GM12878 (cell line): ENCODE data around the gene IER2. TPM values are rescaled to one million over a fixed set of nuclear protein-coding genes. Genes with fewer than 3 reads are reported as not detected.

Experiments used
- ATAC-seq: fragments of 200-7000 bp; cut with Tn5 transposase; 3 replicates; pipeline ENCODE4 v1.9.1; 2020; ENCODE audit warnings: mild to moderate bottlenecking, moderate library complexity
- BruUV-seq: library from RNA; stranded (reverse); fragments of 400-500 nt; replicated peaks from 2 replicates; lab custom pipeline; 2021; lab: Mats Ljungman, UMichigan
- CTCF ChIA-PET: fragments of 300-600 bp; sonication (Branson Sonifier 250); formaldehyde crosslinking; extraction: SDS; loops from one replicate; lab custom pipeline; 2021; ENCODE audit warnings: inconsistent platforms; lab: Yijun Ruan, JAX
- POLR2A ChIA-PET: fragments of 350-600 bp; formaldehyde crosslinking; extraction: SDS; loops from one replicate; lab custom pipeline; 2021; ENCODE audit warnings: inconsistent platforms; lab: Charles Lee
- RAD21 ChIA-PET: fragments of 300-600 bp; sonication (Branson Sonifier 250); formaldehyde crosslinking; loops from one replicate; lab custom pipeline; 2023; ENCODE audit warnings: antibody characterized with exemption; ENCODE audit not compliant: unreplicated experiment; lab: Charles Lee
- SMC1A ChIA-PET: fragments of 300-600 bp; sonication (Branson Sonifier 250); formaldehyde crosslinking; loops from one replicate; lab custom pipeline; 2023; ENCODE audit not compliant: unreplicated experiment, uncharacterized antibody; lab: Charles Lee
- DNase-seq: peaks from one replicate; pipeline ENCODE4 v3.0.0-alpha.2; 2011; ENCODE audit warnings: low read depth, low spot score
- FAIRE-seq: peaks from 3 replicates; lab custom pipeline; 2011; peaks lifted over from hg19 to GRCh38; lab: Jason Lieb, UNC
- H2AFZ ChIP-seq: 2 replicates; pipeline ENCODE4 v1.6.0; 2011; ENCODE audit warnings: low read depth, low read length, control low read depth; ENCODE audit not compliant: control insufficient read depth
- H3K27ac ChIP-seq: 2 replicates; pipeline ENCODE4 v1.5.1; 2011; ENCODE audit warnings: control low read depth; ENCODE audit not compliant: control insufficient read depth, insufficient read depth
- H3K27me3 ChIP-seq, 2 experiments: replicated peaks in 1 of 2; 2 replicates each; pipeline versions ENCODE4 v1.6.0 to v1.6.1; 2011; ENCODE audit warnings: low read length in 1 of 2; ENCODE audit not compliant: control insufficient read depth in 2 of 2, insufficient read depth in 2 of 2
- H3K36me3 ChIP-seq, 2 experiments: 2 replicates each; pipeline ENCODE4 v1.5.1; 2011; ENCODE audit warnings: low read length in 1 of 2; ENCODE audit not compliant: control insufficient read depth in 2 of 2, insufficient read depth in 2 of 2
- H3K4me1 ChIP-seq: 2 replicates; pipeline ENCODE4 v1.6.1; 2011; ENCODE audit warnings: mild to moderate bottlenecking, low read length, moderate library complexity, mixed read lengths; ENCODE audit not compliant: control insufficient read depth, insufficient read depth
- H3K4me2 ChIP-seq: 2 replicates; pipeline ENCODE4 v1.6.0; 2011; ENCODE audit warnings: control low read depth; ENCODE audit not compliant: control insufficient read depth, insufficient read depth
- H3K4me3 ChIP-seq: fragments of 200-600 bp; sonication (generic); 2 replicates; pipeline ENCODE4 v1.5.1; 2016
- H3K79me2 ChIP-seq: 2 replicates; pipeline ENCODE4 v1.6.0; 2011; ENCODE audit warnings: low read length; ENCODE audit not compliant: control insufficient read depth, insufficient read depth
- H3K9ac ChIP-seq: 2 replicates; pipeline ENCODE4 v1.8.0; 2011; ENCODE audit warnings: low read length, control low read depth, mixed read lengths; ENCODE audit not compliant: control insufficient read depth, insufficient read depth
- H3K9me3 ChIP-seq: replicated peaks from 3 replicates; pipeline ENCODE4 v1.5.1; 2011; ENCODE audit warnings: mild to moderate bottlenecking, low read length; ENCODE audit not compliant: control insufficient read depth, insufficient read depth
- H4K20me1 ChIP-seq: 2 replicates; pipeline ENCODE4 v1.6.0; 2011; ENCODE audit not compliant: control insufficient read depth, insufficient read depth
- ATF7 ChIP-seq: fragments of 450-650 bp; IDR thresholded peaks from 2 replicates; pipeline ENCODE4 v1.6.1; 2016; ENCODE audit warnings: low read depth, mild to moderate bottlenecking
- BHLHE40 ChIP-seq, 2 experiments: fragments of 450-650 bp in 1 of 2; IDR thresholded peaks; 2 replicates each; pipeline ENCODE4 v1.6.1; 2011 to 2017; ENCODE audit warnings: low read depth in 2 of 2, borderline replicate concordance in 1 of 2, improper control_type of control experiment in 1 of 2, low read length in 1 of 2, mild to moderate bottlenecking in 1 of 2
- DPF2 ChIP-seq: fragments of 450-650 bp; IDR thresholded peaks from 2 replicates; pipeline ENCODE4 v1.6.1; 2017; ENCODE audit warnings: mild to moderate bottlenecking
- FOS ChIP-seq: IDR thresholded peaks from 3 replicates; pipeline ENCODE4 v1.6.1; 2011; ENCODE audit warnings: borderline replicate concordance; ENCODE audit not compliant: insufficient read length; ENCODE audit errors: extremely low read depth
- HDAC6 ChIP-seq: fragments of 200-600 bp; sonication (generic); IDR thresholded peaks from one replicate; pipeline ENCODE4 v1.8.0; 2017; ENCODE audit warnings: antibody characterized with exemption; ENCODE audit not compliant: unreplicated experiment
- HSF1 ChIP-seq: fragments of 150-350 bp; IDR thresholded peaks from 2 replicates; pipeline ENCODE4 v1.6.1; 2014; ENCODE audit warnings: mild to moderate bottlenecking, low read depth, low read length
- IRF3 ChIP-seq: fragments of 450-650 bp; IDR thresholded peaks from 2 replicates; pipeline ENCODE4 v1.6.1; 2014; ENCODE audit warnings: mild to moderate bottlenecking
- PAX8 ChIP-seq: fragments of 450-650 bp; IDR thresholded peaks from 2 replicates; pipeline ENCODE4 v1.6.1; 2017; ENCODE audit warnings: mild to moderate bottlenecking, moderate library complexity
- SREBF2 ChIP-seq: IDR thresholded peaks from 2 replicates; pipeline ENCODE4 v1.6.1; 2012; ENCODE audit warnings: mild to moderate bottlenecking, low read length
- TCF12 ChIP-seq: IDR thresholded peaks from 2 replicates; pipeline ENCODE4 v1.6.1; 2011; ENCODE audit warnings: low read depth, mild to moderate bottlenecking, low read length
- USF2 ChIP-seq: IDR thresholded peaks from 2 replicates; pipeline ENCODE4 v1.6.1; 2011; ENCODE audit warnings: low read depth, low read length, improper control_type of control experiment, borderline replicate concordance
- ZBTB11 ChIP-seq: fragments of 450-650 bp; formaldehyde crosslinking; IDR thresholded peaks from 2 replicates; pipeline ENCODE4 v1.5.0; 2022; ENCODE audit warnings: mild to moderate bottlenecking, missing genetic modification characterization
- WGBS: methylation state at CpG from one replicate; pipeline ENCODE4 v1.1.6; 2016; ENCODE audit warnings: low lambda C conversion rate; ENCODE audit not compliant: insufficient replicate concordance, insufficient coverage; ENCODE audit errors: missing lambda C conversion rate; 5-methylcytosine and 5-hydroxymethylcytosine counted together
- in situ Hi-C: fragments of 300-500 bp; cut with MboI; formaldehyde crosslinking; loops from 9 replicates; pipeline ENCODE4 v1.14.3; 2018; ENCODE audit warnings: mixed read lengths
- intact Hi-C: fragments of 100-400 bp; cut with micrococcal nuclease; formaldehyde crosslinking; loops from one replicate; pipeline ENCODE4 v1.14.2; 2022; ENCODE audit not compliant: unreplicated experiment
- polyA plus RNA-seq, 11 experiments: library from polyadenylated mRNA; depleted of rRNA in 4 of 11; unstranded in 6 of 11; stranded (reverse) in 5 of 11; fragments of >200 nt; fragmentation: Nextera tagmentation in 4 of 11; fragmentation: Illumina TruSeq in 1 of 11; extraction: Ambion mirVana in 4 of 11; extraction: Trizol in 1 of 11; gene quantifications; 1 replicate in 1 of 11; 2 replicates in 10 of 11; pipeline versions ENCODE4 v1.2.1 to v1.2.3, GENCODE V29; 2011 to 2016; ENCODE audit warnings: inconsistent platforms in 2 of 11, missing spikeins in 2 of 11, low read depth in 1 of 11
- total RNA-seq, 4 experiments: library from RNA; depleted of rRNA in 3 of 4; stranded (reverse); fragments of >200 nt in 3 of 4; fragmentation: Illumina TruSeq in 1 of 4; extraction: Trizol in 1 of 4; gene quantifications; 2 replicates each; pipeline versions ENCODE4 v1.2.1 to v1.2.3, GENCODE V29; 2013 to 2021

IER2 gene
- total and polyA plus RNA-seq, 10 of the 15 experiments (the other 5 are each of a cell fraction or from before 2014, with no cell fraction given): 2.8 to 94.5 (median 24.9) TPM

DNA sequence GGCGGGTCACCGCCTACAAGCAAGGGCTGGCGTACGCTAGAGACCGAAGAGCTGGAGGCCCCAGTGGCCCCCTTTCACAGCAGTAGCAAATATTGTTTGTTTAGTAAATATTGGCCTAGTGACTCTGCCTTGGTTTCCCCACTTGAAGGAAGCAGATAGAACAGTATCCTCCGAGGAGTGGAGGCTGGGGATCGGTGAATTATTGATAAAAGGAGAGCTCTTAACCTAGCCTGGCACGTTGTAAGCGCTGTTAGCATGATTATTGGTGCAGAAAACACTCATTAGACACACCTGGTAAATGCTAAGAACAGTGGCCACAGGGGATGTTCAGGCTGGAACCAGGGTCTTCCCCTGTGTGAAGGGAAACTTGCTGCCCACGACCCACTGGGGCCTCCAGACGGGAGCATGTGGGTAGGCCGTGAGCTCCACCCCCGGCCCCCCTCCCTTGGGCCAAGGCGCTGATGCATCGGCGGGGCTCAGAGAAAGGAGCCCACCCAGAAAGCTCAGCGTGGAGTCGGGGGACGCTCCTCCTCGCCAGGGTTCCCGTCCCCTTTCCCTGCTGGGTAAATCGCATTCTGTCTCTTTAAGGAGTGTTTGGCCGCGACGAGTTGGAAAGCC lies 2.3 kb downstream of the IER2 start (continued):
- peak; percentile 67; the same call in 1 of the 2 replicates for TF ChIP-seq TCF12
- no peak for TF ChIP-seq PAX8

GRCh38 chr19:13152974-13153568 lies 2.9 kb downstream of the IER2 start:
- Histone ChIP-seq H3K36me3 (no peaks in the 10 kb centered on the region; a peak in 2 of 4 replicates), H3K27ac (peak overlapping the region; percentile 95), H3K27me3 (no peaks in the 10 kb centered on the region), H3K9ac (peak overlapping the region; percentile 90), H4K20me1 (no peaks in the 10 kb centered on the region), H3K4me1 (peaks cover 21% of the 10 kb centered on the region), H3K4me2 (peak overlapping the region; percentile 92; the same call in 1 of the 2 replicates), H2AFZ (no peak overlapping the region), H3K4me3 (peak overlapping the region; percentile 99), H3K9me3 (no peaks in the 10 kb centered on the region), H3K79me2 (peaks cover 47% of the 10 kb centered on the region)
- WGBS: 1% methylated on average over 55 of the region's 59 CpGs
- intact Hi-C loops (loop anchor here (1.0 to 10.0 kb wide), 4 partner anchors 51 to 852 kb away; partner anchors contain the start of genes LYL1 and RFX1), in situ Hi-C loops (loop anchor here (10.0 to 25.0 kb wide), 3 partner anchors 692 to 1566 kb away; partner anchors contain the start of genes ACP5 and ZNF627)
- RAD21 ChIA-PET: interaction anchor here (0.6 to 2.2 kb wide), 9 partner anchors 10 to 368 kb away, joined by 3 to 21 read pairs (median 4); partner anchors contain the start of genes NACC1 and TRMT1
- POLR2A ChIA-PET: interaction anchor here (0.5 to 2.2 kb wide), 9 partner anchors 10 to 708 kb away, joined by 3 to 41 read pairs (median 5); partner anchors contain the start of genes JUNB and NACC1
- ATAC-seq: peak; percentile 36
- CTCF ChIA-PET: interaction anchor here (0.8 to 2.1 kb wide), 12 partner anchors 10 to 188 kb away, joined by 3 to 9 read pairs (median 4); partner anchors contain the start of gene NACC1
- TSS peak; percentile 89 for BruUV-seq
- no peak for FAIRE-seq
- peak; percentile 83 for DNase-seq
- SMC1A ChIA-PET: interaction anchor here (1.0 to 1.4 kb wide), 4 partner anchors 12 to 176 kb away, joined by 3 to 5 read pairs (median 4); partner anchors contain the start of gene NACC1
- TF ChIP-seq DPF2 (peak; percentile 58; the same call in 1 of the 2 replicates), HDAC6 (peak; percentile 90), USF2 (no peak), IRF3 (0 out of 2 replicates have a peak, but pooled peaks have one; percentile 0), HSF1 (0 out of 2 replicates have a peak, but pooled peaks have one; percentile 29), BHLHE40 (IDR thresholded peaks at IDR 0.05; ENCODE audit: borderline replicate concordance in 1 of 2, low read depth in 2 of 2, low read length in 1 of 2) (peak; percentile 59 to 81), ATF7 (peak; percentile 99), SREBF2 (no peak), FOS (no peak), ZBTB11 (CRISPR knock-in tag) (peak; percentile 35; the same call in 1 of the 2 replicates)
